Measurements from ENCODE around the gene GSE1.

The GSE1 gene

DNA sequence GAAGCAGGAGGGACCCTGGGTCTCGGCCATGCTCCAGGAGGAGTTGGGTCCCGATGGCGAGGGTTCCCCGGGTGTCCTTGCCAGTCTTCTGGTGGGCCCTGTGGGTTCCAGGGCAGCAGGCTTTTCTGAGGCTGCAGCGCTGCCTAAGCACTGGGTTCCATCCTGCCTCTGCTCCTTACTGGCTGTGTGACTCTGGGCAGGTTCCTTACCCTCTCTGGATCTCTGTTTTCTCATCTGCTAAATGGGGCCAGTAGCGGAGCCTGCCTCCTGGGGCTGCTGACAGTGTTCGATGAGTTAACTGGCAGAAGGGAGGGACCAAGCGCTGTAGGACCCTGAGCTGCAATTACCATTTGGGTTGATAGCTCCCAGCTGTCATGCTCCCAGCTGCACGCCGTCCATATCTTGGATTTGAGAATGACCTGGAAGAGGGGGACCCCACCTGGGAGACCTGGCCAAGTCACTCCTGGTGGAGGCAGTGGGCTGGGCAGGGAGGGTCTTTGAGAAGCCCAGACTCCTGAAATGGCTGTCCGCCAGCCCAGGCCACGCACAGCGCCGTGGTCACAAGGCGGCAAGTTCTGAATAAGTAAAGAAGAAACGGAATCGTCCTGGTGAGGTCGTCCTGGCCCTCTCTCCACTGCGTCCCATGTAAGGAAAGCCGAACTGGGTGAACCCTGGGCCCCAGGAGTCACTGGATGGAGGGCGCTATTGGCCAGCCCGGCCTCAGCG, 47.2 kb upstream of the GSE1 start:
- ChIA-PET CTCF (interaction anchor here (0.8 to 2.2 kb wide), 4 partner anchors 8 to 49 kb away, joined by 3 to 7 read pairs (median 3); no protein-coding TSS in a partner anchor), POLR2A (no interaction called here)
- TF ChIP-seq ZNF600 (tag by site-specific recombination; IDR thresholded peaks at IDR 0.05) = no peak
- TF ChIP-seq ZNF433 (tag by site-specific recombination; IDR thresholded peaks at IDR 0.05; ENCODE audit: low read depth) = no peak
- no peak for TF ChIP-seq PRDM10 (tag by site-specific recombination; IDR thresholded peaks at IDR 0.05)
- TF ChIP-seq, protein P1, sequence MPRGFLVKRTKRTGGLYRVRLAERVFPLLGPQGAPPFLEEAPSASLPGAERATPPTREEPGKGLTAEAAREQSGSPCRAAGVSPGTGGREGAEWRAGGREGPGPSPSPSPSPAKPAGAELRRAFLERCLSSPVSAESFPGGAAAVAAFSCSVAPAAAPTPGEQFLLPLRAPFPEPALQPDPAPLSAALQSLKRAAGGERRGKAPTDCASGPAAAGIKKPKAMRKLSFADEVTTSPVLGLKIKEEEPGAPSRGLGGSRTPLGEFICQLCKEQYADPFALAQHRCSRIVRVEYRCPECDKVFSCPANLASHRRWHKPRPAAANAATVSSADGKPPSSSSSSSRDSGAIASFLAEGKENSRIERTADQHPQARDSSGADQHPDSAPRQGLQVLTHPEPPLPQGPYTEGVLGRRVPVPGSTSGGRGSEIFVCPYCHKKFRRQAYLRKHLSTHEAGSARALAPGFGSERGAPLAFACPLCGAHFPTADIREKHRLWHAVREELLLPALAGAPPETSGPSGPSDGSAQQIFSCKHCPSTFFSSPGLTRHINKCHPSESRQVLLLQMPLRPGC (tag by site-specific recombination; IDR thresholded peaks at IDR 0.05) = no peak
- no peak for TF ChIP-seq PRDM1 (tag by site-specific recombination; IDR thresholded peaks at IDR 0.05)
- TF ChIP-seq ZNF146 (tag by site-specific recombination; IDR thresholded peaks at IDR 0.05) = no peak
- TF ChIP-seq, protein P2, sequence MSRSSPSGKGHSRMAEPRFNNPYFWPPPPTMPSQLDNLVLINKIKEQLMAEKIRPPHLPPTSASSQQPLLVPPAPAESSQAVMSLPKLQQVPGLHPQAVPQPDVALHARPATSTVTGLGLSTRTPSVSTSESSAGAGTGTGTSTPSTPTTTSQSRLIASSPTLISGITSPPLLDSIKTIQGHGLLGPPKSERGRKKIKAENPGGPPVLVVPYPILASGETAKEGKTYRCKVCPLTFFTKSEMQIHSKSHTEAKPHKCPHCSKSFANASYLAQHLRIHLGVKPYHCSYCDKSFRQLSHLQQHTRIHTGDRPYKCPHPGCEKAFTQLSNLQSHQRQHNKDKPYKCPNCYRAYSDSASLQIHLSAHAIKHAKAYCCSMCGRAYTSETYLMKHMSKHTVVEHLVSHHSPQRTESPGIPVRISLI (tag by site-specific recombination; IDR thresholded peaks at IDR 0.05) = no peak
- TF ChIP-seq ZNF768 (tag by site-specific recombination; IDR thresholded peaks at IDR 0.05) = peak; percentile 76; the same call in 1 of the 2 replicates
- Histone ChIP-seq H3K36me3 (ENCODE audit: control insufficient read depth in 2 of 2, insufficient read depth in 1 of 2, low read length in 2 of 2) (no peaks in the 10 kb centered on the region), H3K4me1 (ENCODE audit: control insufficient read depth, insufficient read depth, low read length) (peaks cover 21% of the 10 kb centered on the region), H3K4me3 (ENCODE audit: low read depth, low read length) (no peak overlapping the region), H3K27ac (ENCODE audit: extremely low read depth, low read depth, low read length) (no peak overlapping the region), H3K9me3 (ENCODE audit: control insufficient read depth, insufficient read depth, low read depth, low read length) (no peaks in the 10 kb centered on the region)

GRCh38 chr16:85566561-85567100, 46.5 kb upstream of the GSE1 start:
- ChIA-PET CTCF (interaction anchor here (0.6 to 1.3 kb wide), 3 partner anchors 9 to 40 kb away, joined by 3 read pairs; no protein-coding TSS in a partner anchor), POLR2A (no interaction called here)
- no peaks in the 10 kb centered on the region for H3K36me3 ChIP-seq (ENCODE audit: control insufficient read depth in 2 of 2, insufficient read depth in 1 of 2, low read length in 2 of 2)
- peaks cover 16% of the 10 kb centered on the region for H3K4me1 ChIP-seq (ENCODE audit: control insufficient read depth, insufficient read depth, low read length)
- no peaks in the 10 kb centered on the region for H3K9me3 ChIP-seq (ENCODE audit: control insufficient read depth, insufficient read depth, low read depth, low read length)
- TF ChIP-seq ZNF341 (tag by site-specific recombination; IDR thresholded peaks at IDR 0.05; ENCODE audit: low read depth) = peak; percentile 57
- TF ChIP-seq ZNF521 (tag by site-specific recombination; IDR thresholded peaks at IDR 0.05) = no peak
- H3K27ac ChIP-seq (ENCODE audit: extremely low read depth, low read depth, low read length) = no peak overlapping the region
- no peak overlapping the region for H3K4me3 ChIP-seq (ENCODE audit: low read depth, low read length)

GRCh38 chr16:85567101-85567866, 45.8 kb upstream of the GSE1 start:
- ChIA-PET CTCF (interaction anchor here (0.6 to 1.1 kb wide), 5 partner anchors 10 to 317 kb away, joined by 3 to 4 read pairs (median 3); no protein-coding TSS in a partner anchor), POLR2A (interaction anchor here (1.1 kb wide), 1 partner anchor 10 kb away, joined by 5 read pairs; no protein-coding TSS in a partner anchor)
- TF ChIP-seq ZFHX2 (tag by site-specific recombination; conservative IDR thresholded peaks at IDR 0.05) (peak; percentile 57; the same call in 1 of the 2 replicates), EGR2 (tag by site-specific recombination; IDR thresholded peaks at IDR 0.05; ENCODE audit: low read depth) (peak; percentile 73; the same call in 1 of the 2 replicates), KLF1 (tag by site-specific recombination; IDR thresholded peaks at IDR 0.05) (peak; percentile 98), ZNF426 (tag by site-specific recombination; IDR thresholded peaks at IDR 0.05) (no peak)
- Histone ChIP-seq H3K9me3 (ENCODE audit: control insufficient read depth, insufficient read depth, low read depth, low read length) (no peaks in the 10 kb centered on the region), H3K4me3 (ENCODE audit: low read depth, low read length) (no peak overlapping the region), H3K4me1 (ENCODE audit: control insufficient read depth, insufficient read depth, low read length) (peaks cover 11% of the 10 kb centered on the region), H3K36me3 (ENCODE audit: control insufficient read depth in 2 of 2, insufficient read depth in 1 of 2, low read length in 2 of 2) (peaks cover 0 to 5% of the 10 kb centered on the region in 2 experiments; a peak in 1 of 3 replicates), H3K27ac (ENCODE audit: extremely low read depth, low read depth, low read length) (no peak overlapping the region)
